SIG-M5 (cell line): ENCODE results near the gene FIZ1.

Experiments
- DNase-seq: peaks from one replicate; lab custom pipeline; 2025; lab: John Stamatoyannopoulos, UW

Gene FIZ1

DNA sequence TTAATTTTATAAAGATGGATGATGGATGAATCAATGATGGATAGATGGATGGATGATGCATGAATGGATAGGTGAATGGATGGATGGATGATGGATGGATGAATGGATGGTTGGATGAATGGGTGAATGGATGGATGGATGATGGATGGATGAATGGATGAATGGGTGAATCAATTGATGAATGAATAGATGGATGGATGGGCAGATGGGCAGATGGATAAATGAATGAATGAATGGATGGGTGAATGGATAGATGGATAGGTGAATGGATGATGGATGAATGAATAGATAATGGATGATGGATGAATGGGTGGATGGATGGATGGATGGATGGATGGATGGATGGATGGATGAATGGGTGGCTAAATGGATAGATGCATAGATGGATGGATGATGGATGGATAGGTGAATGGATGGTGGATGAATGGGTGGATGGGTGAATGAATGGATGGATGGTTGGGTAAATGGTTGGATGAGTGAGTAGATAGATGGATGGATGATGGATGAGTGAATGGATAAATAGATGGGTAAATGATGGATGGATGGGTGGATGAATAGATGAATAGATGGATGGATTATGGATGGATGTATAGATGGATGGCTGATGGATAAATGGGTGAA is 31.5 kb downstream of the FIZ1 start:
- no peak for DNase-seq

DNA sequence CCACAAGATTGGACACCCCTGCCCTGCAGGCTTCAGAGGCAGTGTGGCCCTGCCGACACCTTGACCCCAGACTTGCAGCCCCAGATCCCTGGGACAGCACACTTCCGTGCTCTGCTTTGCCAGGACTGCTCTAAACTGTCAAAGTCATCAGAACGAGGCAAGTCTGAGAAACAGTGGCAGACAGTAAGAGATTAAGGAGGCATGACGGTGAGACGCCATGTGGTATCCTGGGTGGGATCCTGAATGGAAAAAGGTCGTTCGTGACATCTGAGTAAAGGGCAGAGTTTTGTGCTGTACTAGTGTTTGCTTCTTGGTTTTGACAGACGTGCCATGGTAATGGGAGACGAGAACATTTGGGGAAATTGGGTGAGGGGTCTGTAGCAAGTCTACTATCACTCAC is 32.5 kb downstream of the FIZ1 start:
- DNase-seq, result no peak

DNA sequence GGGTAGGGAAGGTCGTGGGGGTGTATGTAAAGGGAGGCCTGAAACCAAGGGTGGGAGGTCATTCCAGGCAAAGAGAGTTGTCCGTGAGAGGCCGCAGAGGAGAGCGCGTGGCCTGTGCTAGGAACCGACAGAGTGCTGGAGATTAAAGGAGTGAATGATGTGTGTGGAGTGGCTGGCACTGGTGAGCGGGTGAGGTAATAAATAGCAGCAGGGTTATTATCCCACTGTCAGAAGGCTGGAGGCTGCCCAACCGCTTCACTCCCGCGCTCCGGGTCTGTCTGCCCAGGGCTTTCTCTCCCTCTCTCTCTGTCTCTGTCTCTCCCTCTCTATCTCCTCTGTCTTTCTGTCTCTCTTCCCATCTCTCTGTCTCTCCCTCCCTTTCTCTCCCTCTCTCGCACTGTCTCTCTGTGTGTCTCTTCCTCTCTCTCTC is 36.0 kb downstream of the FIZ1 start:
- no peak for DNase-seq

- DNase-seq, result no peak
Observed at GRCh38 chr19:55559684-55560083, 39.6 kb downstream of the FIZ1 start.

- no peak for DNase-seq
Observed at GRCh38 chr19:55554741-55555152, 44.6 kb downstream of the FIZ1 start.

GRCh38 chr19:55554302-55554701 is 45.0 kb downstream of the FIZ1 start:
- no peak for DNase-seq

DNA sequence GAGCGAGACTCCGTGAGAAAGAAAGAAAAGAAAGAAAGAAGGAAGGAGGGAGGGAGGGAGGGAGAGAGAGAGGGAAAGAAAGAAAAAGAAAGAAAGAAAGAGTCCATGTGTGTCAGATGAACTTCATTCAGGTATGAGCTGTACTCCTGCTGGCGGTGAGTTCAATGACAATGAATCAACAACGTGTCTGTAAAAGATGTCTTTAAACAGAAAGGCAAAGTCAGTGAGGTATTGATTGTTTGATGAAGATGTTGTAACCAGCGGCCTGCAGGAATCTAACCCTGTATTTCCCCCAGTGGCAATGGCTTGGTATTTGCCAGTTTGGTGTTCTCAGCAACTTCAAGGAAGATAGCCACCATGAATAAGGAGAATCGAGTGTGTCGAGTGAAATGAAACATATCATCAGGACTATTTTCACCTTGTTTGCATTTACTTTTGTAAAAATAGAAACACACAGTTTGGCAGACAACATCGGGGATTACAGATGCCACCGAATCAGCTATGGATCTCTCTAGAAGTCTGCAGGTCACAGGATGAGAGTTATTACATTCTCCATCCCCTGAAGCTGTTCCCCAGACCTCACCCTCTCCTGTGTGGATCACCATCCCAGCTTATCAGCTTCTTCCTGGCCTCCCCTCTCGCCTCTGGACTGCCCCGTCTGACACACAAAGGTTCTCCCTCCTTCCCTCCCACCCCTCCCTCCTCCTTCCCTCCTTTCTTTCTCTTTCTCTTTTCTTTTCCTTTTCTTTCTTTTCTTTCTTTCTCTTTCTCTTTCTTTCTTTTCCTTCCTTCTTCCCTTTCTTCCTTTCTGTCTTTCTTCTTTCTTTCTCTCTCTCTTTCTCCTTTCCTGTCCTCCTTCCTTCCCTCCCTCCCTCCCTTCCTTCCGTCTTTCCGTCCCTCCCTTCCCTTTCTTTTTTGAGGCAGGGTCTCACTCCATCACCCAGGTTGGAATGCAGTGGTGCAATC is 45.8 kb downstream of the FIZ1 start:
- no peak for DNase-seq

DNA sequence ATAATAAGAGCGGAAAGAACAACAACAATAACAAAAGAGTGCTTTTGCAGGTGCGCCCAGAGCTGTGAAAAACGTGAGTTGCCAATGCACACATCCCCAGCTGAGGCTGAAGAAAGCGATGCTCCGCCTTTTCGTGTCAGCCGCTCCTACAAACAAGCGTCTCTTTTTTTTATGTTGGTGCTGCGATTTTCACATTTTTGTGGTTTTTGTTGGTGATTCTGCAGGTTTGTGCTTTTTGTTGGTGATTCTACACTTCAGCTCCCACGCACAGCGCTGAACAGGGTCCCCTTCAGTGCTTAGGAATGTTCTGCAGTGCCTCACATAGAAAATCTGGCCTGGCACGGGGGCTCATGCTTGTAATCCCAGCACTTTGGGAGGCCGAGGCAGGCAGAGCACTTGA is 46.7 kb downstream of the FIZ1 start:
- DNase-seq, result no peak

- DNase-seq, result no peak
Observed at GRCh38 chr19:55552206-55552605, 47.1 kb downstream of the FIZ1 start.

DNA sequence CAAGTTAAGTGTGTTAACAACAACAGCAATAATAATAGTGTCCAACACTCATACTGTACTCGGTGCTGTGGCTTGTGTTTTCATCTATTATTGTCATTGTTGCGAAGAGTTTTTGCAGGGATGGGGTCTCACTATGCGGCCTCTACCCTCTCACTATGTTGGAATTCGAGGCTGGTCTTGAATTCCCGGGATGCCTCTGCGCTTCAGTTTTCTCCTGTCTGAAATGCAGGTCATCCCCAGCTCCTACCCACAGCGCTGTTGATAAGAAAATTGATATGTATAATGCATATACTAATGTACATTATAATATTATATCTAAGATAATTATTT is 49.0 kb downstream of the FIZ1 start:
- no peak for DNase-seq

DNA sequence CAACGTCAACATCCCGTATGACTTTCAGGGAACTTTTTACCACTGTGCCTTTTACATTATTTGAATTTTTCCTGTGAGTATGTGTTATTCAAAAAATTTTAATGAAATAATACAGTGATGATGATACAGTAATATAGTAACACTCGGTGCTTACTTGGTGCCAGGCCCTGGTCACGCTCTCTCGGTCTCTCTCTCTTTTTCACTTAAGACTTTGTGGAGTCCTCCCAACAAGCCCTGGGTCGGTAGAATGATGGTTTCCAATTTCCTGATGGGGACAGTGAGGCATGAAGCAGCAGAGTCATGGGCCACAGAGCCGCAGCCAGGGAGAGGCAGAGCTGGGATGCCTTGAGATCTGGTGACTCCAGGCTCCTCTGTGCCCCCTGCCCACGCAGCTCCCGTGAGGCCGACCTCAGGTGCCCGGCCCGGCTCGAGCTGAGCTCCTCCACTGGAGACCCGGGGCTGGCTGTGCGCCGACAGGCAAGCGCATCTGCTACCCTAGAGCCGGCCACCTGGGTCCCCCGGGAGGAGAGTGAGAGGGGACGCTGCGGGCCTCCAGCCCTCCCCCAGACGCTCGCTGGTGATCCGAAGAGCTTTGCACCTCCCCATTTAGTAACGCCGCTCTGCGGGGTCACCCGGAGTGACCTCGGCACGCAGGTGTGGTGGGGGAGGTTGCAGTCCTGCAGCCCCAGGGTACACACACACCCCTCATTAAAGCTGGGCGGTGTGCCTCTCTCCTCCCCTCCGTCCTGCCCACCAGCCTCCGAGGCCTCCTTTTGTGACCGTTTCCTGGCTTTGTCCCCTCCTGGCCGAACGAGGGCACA is 49.6 kb downstream of the FIZ1 start:
- DNase-seq, result no peak

- no peak for DNase-seq
Observed at GRCh38 chr19:55546822-55547614, 52.3 kb downstream of the FIZ1 start.

DNA sequence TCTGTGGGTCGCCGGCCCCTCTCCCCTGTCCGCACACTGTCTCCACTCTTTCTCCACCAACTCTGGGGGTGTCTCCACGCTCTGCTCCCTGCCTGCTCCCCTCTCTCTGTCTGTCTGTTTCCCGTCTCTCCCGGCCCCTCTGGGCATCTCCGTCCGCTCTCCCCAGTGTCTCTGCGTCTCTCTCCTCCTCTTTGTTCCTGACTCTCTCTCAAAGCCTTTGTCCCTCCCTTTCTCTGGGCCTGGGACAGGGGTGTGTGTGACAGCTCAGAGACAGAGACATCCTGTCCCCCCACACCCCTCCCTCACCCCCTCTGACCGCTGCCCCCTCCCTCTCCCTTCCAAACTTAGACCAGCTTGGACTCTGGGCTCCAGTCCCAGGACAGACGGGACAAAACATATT is 53.3 kb downstream of the FIZ1 start:
- DNase-seq, result no peak

- DNase-seq, result no peak
Observed at GRCh38 chr19:55545443-55545842, 53.9 kb downstream of the FIZ1 start, which contains the start of gene SBK3. Gene SBK3, minus strand, starts transcription at chr19:55545543. Its CDS starts 0 bp downstream, at chr19:55545543.

GRCh38 chr19:55544776-55545439 is 54.4 kb downstream of the FIZ1 start:
- DNase-seq, result no peak

GRCh38 chr19:55544014-55544413 is 55.3 kb downstream of the FIZ1 start:
- no peak for DNase-seq

- DNase-seq, result no peak
Observed at GRCh38 chr19:55543567-55543966, 55.8 kb downstream of the FIZ1 start.

DNA sequence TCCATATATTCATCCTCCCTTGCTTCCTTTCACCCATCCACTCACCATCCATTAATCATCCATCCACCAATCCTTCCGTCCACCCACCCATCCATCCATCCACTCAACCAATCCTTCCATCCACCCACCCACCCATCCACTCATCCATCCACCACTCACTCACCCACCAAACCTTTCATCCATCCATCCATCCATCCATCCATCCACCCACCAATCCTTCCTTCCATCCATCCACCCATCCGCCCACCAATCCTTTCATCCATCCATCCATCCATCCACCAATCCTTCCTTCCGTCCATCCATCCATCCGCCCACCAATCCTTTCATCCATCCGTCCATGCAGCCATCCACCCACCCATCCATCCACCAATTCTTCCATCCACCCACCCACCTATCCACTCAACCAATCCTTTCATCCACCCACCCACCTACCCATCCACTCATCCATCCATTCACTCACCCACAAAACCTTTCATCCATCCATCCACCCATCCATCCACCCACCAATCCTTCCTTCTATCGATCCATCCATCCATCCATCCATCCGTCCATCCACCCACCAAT is 56.9 kb downstream of the FIZ1 start:
- DNase-seq, result no peak
